Ammon's horn (tissue), 1 donor: ENCODE measurements around the gene VPS26A.

Source experiments
- DNase-seq: peaks from one replicate; pipeline ENCODE4 v3.0.0-alpha.2; 2016; ENCODE audit warnings: low spot score

Gene VPS26A

DNA sequence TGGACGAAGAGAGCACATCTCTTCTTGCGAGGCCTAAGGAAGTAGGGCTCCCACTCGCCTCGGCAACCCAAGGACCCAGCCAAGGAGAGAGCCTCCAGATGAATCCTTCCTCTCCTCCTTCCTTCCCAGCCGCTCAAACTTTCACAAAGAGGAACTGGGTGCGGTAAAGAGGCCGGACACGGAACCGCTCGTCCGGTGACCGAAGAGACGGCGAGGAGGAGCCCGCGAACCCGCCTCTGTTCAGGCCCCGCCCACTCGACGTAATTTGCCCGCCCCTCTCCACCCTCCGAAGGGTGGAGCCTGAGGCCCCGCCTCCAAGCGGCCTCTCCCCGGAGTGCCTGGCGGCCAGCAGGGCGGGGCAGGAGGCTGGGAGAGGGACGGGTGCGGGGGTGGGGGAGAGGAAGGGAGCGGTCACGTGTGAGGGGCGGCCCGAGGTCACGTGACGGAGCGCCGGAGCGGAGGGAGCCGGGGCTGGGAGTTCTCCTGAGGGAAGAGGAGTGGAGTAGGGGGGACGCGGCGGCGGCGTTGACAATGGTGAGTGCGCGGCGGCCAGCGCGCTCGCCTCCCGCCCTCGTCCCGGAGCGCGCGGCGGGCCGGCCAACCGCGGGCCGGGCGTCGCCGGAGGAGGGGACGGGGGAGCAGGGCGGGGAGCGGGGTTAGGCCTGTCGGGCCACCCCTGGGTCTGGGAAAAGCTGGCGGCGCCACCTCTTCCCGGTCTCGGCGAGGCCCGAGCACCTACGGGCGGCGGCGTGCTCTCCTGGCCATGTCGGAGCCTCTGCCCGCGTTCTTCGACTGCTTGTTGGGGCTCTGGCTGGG lies at the start of gene VPS26A:
Gene VPS26A (plus strand): TSS at position 432 of the 816 bp plus-strand sequence. CDS start 100 bp downstream, at position 532.
- DNase-seq = peak; percentile 100

DNA sequence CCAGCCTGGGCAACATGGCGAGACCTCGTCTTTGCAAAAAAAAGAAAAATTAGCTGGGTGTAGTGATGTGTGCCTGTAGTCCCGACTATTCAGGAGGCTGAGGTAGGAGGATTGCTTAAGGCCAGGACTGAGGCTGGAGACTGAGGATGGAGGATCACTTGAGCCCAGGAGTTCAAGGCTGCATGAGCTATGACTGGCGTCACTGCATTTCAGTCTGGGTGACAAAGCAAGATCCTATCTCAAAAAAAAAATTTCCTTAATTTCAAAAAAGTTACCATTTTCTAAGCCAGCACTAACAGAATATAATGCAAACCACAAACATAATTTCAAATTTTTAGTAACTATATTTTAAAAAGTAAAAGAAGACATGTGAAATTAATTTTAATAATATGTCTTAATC lies 49.4 kb upstream of the VPS26A start:
- DNase-seq = no peak

DNA sequence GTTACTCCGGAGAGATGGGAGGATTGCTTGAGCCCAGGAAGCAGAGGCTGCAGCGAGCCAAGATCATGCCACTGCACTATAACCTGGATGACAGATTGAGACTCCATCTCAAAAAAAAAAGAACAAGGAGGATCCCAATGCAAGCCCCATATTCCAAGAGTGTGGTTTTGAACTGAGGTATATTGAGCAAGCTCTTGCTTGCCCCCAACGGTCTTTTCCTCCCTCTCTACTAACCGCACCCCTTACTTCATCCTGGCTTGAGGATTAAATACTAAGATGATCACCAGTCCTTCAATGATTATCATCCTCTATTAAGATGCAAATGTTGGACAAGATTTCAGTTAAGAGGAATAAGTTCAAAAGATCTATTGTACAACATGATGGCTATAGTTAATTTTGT lies 48.5 kb upstream of the VPS26A start:
- DNase-seq = no peak

DNA sequence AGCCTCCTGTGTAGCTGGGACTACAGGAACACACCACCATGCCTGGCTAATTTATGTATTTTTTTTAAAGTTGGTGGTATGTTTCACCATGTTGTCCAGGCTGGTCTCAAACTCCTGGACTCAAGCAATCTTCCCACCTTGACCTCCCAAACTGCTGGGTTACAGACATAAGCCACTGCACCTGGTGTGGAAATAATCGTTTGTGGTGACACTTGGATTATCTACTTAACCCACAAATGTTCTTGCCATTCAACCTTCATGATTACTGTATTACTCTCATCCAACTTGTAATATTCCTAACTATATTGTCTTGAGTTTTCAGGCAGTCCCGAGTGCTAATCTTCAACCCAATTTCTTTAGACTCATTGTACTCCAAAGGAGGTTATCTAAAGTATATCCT lies 45.7 kb upstream of the VPS26A start:
- no peak for DNase-seq

DNA sequence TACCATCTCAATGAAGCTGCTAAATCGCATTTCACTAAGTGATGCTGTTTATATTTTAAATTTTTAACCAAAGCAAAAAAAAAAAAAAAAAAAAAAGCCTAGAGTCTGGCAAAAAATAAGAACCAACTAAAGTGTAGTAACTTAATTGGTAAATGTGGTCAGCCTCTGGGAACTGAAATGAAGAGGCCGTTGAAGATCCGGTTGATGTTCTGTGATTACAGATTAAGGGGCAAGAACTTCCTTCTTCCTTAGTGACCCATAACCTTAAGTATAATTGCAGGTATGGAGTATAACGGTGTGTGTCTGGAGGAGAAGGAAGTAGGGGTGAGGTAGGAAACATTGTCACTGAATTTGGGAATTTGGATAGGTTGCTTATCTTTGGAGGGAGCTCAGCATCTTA lies 43.8 kb upstream of the VPS26A start:
- no peak for DNase-seq

DNA sequence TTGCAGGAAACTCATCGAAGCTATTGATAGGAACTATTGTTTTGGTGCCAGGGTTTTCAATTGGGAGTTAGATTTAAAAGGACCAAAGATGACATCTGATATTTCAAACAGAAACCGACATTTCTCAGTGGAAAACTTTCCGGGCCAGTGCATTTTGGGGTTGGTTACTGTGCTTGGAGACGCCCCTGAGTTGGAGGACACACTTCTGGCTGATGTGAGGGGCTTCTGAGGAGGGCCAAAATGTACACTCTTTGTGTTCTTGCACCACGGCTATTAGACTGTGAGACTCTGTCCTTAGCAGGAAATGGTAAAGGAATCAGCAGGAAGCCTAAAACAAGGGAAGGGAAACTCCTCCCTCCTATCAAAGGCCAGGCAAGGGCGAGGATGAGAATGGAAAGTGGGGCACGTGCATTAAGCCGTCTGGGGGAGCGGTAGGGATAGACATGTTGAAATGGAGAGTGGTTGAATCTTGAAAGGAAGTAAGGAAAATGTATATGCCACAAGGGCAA lies 37.9 kb upstream of the VPS26A start:
- DNase-seq = peak; percentile 22

DNA sequence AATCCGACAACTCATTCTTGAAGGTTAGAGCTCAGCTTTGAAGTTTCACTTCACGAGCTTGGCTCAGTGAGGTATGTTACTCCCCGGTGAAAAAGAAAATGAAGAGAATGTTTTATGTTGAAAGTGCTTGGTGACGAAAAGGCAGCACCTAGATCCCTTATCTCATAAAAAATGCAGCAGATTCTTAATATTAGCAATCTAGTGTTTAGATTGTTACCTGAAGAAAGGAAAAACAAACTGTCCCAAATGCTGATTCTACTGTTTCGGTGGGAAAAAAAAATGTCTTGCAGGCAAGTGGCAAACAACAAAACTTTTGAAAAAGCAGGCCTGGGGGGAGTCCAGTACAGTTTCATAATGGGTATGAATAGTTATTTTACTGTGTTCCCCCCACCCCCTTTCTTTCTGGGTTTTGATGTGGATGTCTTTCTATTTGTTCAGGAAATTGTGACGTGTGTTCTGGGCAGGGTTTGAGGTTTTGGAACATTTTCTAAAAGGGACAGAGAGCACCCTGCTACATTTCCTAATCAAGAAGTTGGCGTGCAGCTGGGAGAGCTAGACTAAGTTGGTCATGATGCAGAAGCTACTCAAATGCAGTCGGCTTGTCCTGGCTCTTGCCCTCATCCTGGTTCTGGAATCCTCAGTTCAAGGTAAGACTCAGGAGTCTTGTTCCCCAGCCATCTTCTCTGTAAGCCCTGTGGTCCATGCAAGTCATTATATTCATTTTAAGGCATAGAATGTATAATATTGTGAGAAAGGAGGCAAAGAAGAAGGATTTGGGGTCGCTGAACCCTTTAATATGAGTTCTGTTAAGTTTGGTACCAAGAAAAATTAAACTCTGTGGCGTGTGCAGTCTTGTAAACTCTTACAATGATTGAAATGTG lies 36.1 kb upstream of the VPS26A start, which contains the start of gene SRGN:
Gene SRGN (plus strand): TSS at position 514 of the 881 bp plus-strand sequence. CDS start 55 bp downstream, at position 569.
- peak; percentile 79 for DNase-seq

DNA sequence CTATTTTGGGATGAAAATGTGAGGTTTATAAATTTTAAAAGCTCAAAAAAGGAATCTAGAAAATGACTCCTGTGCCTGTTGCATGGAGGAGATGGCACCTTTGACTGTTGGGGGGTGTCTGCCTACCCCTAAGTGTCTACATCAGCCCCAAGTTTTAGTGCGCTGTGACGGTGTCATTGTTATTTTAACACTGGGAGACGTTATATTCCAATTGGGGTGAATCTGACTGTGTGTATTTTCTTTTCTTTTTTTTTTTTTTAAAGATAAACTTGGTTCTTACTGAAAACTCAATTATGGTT lies 35.6 kb upstream of the VPS26A start:
- no peak for DNase-seq

DNA sequence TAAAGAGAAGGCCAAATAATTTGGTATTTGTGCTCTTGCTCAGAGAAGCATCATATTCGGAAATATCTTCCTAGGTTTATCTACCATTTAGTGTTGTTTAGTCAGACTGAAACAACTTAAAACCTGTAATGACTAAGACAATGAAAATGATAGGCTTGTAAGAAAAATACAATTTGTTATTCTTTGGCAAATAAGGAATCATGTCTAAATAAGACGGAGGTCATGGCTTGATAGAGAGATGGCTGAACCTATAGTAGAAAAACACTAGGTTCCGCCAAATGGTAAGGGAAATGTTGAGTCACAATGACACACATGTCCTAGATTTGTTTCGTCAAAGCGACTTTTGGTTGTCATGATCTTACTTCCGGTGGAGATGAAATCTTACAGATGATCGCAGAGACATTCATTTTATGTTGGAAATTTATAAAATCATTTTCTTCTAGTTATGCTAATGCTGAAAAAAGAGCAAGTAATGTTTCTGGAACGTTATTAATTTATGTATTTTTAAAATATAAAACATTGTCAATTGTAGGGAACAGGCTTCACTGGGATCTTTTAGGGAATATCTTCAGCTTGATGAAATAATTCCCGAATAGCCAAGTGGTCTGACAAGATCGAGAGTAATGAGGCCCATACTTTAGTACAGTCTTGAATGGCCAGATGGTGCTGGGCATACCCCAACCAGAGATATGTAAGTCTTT lies 35.0 kb upstream of the VPS26A start:
- peak; percentile 32 for DNase-seq

DNA sequence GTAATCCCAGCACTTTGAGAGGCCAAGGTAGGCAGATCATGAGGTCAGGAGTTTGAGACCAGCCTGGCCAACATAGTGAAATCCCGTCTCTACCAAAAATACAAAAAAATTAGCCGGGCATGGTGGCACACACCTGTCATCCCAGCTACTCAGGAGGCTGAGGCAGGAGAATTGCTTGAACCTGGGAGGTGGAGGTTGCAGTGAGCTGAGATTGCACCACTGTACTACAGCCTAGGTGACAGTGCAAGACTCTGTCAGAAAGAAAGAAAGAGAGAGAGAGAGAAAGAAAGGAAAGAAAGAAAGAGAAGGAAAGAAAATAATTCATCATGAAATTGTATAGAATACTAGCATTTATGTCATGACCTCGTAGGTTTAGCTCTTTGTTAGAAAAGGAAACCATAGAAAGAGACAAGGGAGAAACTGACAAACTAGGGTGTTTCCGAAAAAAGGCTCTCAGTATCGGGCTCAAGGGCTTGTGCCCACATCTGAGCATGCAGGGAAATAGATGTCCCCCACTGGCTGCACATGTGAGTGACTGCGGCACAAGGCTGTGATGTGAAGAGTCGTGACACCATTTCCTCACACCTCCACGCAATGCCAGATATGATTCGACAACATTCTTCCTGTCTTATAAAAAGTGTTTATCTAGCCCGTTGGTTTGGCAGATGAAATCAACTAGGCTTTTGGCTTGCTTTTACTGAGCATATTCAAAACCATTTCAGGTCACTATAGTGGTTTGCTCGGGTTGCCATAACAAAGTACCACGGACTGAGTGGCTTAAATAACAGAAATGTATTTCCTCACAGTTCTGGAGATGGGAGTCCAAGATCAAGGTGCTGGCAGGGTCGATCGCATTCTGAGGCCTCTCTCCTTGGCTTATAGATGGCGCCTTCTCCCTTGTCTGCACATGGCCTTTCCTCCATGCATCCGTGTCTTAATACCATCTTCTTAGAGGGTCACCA lies 34.1 kb upstream of the VPS26A start:
- DNase-seq = peak; percentile 49

DNA sequence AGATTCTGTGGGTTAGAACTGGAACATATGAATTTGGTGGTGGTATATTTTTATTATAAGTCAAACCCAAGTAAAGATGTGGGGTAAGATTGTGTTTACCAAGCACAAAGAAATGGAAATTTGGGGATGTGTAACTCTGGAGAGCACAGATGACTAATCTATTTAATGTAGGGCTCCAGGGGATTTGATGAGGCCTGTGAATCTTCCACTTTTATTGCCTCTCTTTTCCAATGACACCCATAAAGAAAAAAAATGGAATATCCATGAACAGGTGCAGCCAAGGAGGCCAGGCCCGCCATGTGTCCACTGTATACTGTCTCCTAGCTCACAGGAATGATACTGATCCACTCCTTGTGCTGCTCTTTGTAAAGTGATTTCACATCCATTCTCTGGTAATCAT lies 33.3 kb upstream of the VPS26A start:
- DNase-seq = no peak

DNA sequence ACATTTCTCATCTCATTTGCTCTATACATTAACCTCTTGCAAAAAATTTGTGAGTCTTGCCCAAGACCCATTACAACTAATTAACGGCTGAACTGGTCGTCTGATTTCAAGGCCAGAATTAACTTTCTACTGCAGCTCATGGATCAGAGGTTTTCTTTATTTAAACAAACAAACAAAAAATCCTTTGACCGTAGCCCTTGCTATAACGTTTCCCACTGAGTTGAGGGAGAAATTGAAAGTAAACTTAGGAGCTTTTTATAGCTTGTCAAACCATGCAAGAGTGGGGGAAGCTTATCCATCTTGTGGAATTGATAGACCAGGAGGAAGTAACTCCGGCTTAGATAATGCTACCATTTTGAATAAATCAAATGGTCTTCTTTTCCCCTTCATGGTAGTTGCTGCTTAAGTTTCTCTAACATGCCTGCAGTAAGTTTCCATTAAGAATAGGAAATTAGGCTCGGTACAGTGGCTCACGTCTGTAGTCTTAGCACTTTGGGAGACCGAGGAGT lies 32.8 kb upstream of the VPS26A start:
- DNase-seq = no peak

DNA sequence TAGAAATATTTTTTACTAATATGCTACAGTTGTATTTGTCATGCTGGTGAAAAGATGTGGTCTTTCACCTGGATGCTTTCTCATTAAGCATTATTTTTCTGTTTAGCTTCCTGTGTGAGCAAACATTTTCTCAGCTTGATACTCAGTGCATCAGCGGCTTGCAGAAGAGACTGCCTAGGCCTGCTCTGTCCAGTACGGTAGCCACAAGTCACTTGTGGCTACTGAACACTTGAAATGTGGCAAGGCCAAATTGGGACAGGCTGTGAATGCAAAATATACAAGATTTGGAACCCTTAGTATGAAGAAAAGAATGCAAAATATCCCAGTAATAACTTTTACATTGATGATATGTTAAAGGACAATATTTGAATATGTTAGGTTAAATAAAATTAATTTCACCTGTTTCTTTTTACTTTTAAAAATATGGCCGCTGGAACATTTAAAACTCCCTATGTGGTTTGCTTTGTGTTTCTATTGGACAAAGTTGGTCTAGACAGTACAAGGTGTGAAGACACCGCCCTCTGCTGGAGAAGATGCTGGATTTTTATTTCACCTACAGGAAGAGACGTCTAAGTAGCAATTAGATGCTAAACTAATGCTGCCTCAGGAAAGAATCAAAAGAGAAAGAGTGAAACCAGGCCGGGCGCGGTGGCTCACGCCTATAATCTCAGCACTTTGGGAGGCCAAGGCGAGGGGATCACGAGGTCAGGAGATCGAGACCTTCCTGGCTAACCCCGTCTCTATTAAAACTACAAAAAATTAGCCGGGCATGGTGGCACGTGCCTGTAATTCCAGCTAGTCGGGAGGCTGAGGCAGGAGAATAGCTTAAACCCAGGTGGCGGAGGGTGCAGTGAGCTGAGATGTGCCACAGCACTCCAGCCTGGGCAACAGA lies 30.8 kb upstream of the VPS26A start:
- DNase-seq = peak; percentile 73

DNA sequence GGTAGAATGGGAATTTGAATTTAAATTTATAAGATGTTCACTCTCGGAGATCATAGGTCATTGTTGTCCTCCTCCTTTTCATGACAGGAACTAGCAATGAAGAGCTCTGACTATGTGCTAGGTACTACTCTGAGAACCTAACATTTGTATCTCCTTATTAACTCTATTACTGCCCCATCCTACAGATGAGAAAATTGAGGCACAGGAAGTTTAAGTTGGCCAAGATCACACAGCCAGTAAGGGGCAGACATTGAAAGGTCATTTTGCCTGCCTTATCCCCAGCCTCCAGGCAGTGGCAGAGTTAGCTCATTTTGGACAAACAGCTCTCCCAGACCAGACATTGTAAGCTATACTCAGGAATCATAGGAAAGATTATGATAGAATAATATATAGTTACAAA lies 30.0 kb upstream of the VPS26A start:
- no peak for DNase-seq

DNA sequence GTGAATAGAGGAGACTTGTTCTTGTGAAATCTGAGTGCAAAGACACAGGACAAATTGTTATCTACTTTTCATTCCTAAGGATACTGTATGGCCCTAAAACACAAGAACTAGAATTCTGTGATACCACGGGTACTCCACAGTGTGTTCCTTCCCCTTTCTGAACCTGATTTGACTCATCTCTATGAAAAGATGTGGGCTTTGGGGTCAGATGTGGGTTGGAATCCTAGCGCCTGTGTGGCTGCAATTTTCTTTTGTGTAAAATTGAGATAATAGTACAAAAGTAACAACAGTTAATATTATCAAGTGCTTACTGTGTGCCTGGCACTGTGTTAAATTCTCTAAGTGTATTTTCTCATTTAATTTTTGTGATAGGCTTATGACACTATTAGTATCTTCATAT lies 27.9 kb upstream of the VPS26A start:
- no peak for DNase-seq

DNA sequence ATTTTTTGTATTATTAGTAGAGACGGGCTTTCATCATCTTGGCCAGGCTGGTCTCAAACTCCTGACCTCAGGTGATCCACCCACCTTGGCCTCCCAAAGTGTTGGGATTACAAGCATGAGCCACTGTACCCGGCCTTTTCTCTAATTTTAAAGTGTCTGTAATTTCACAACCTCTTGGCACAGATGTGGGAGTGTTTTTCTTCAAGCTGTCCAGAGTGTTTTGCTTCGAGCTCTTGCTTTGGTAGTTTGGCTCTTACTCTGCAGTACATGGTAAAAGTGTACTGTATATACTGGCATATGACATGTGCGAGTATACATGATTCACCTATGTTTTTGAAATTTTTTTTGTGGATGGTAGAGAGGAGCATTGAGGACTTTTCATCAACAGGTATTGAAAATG lies 26.2 kb upstream of the VPS26A start:
- DNase-seq = no peak

DNA sequence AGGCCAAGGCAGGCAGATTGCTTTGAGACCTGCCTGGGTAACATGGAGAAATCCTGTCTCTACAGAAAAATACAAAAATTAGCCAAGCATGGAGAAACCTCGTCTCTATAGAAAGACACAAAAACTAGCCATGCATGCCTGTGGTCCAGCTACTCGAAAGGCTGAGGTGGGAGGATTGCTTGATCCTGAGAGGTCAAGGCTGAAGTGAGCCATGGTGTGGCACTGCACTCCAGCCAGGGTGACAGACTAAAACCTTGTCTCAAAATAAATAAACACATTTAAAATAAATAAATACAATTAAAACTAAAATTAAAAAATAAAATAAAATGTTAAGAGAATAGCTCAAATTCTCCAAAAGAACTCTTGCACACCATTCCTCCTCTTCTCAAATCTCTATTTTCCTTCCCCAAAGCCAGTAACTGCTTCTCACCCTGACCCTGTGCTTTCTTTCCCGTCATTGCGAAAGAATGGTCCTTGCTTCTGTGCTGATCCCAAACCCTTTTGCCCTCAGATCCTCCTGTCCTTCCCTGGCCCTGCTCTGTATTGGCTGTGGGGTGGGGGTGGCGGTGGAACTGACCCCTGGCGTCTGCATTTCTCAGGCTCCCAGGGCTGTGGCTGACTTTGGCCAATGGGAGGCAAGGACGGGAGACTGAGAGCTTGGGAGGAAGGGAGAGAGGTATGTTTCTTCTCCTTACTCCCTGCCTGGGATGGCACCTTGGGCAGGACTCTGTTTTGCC lies 23.7 kb upstream of the VPS26A start:
- DNase-seq = no peak

DNA sequence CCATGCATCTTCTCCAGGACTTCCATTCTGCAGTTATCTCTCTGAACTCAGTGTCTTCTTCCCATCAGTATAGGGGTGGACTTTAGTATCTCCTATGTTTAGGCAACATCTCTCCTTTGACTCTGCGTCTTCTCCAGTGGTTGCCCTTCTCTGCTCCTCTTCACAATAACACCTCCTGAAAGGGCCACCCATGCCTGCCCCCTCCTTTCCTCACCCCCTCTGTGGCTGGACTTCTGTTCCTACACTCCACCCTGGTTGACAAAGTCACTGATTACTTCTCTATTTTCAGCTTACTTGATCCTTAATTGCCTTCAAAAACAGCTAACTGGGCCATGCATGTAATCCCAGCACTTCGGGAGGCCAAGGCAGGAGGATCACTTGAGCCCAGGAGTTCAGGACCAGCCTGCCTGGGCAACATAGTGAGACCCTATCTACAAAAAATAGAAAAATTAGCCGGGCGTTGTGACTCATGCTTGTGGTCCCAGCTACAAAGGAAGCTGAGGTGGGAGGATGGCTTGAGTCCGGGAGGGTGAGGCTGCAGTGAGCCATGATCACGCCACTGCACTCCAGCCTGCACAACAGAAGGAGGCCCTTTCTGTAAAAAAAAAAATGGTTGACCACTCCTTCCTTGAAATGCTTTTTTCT lies 22.4 kb upstream of the VPS26A start:
- no peak for DNase-seq

DNA sequence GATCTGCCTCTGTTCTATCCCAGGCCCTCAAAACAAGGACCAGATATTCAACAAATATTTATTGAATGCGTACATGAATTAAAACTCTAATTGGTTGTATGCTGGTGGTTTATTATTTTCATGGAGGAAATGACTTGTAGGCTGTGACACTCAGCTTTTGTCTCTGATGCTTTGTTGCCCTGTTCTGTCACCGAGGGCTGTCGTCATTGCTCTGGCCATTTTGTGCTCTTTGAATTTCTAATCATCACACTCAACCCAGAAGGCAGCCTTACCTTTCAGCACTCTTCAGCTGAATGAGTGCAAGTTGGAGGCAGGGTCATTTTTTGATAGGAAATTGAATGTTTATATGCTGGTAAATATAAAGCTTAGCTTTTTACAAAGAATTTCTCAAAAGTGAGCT lies 21.5 kb upstream of the VPS26A start:
- no peak for DNase-seq
